Stomach (tissue), 4 donors: ENCODE data around the gene ZNF2.

Experiments
- EP300 ChIP-seq: sonication (generic); formaldehyde crosslinking; IDR thresholded peaks from one replicate; pipeline ENCODE4 v1.6.1; 2017; ENCODE audit warnings: antibody characterized with exemption
- POLR2A ChIP-seq, 4 donors: fragments of 450-650 bp; IDR thresholded peaks; one replicate each; pipeline ENCODE4 v1.6.1; 2016; ENCODE audit warnings: antibody characterized with exemption in 4 of 4, control low read depth in 2 of 4, mild to moderate bottlenecking in 1 of 4, moderate library complexity in 1 of 4
- POLR2AphosphoS5 ChIP-seq, 3 donors: sonication (generic); formaldehyde crosslinking; IDR thresholded peaks; one replicate each; pipeline ENCODE4 v1.6.1; 2016; ENCODE audit warnings: antibody characterized with exemption in 3 of 3
- TF ChIP-seq, protein P1 (sequence below), 7 experiments: fragments of 450-650 bp in 4 of 7; fragments of 200-600 bp in 3 of 7; sonication (generic) in 3 of 7; IDR thresholded peaks; one replicate each; pipeline ENCODE4 v1.5.1; 2016 to 2019; ENCODE audit warnings: antibody characterized with exemption in 7 of 7, control low read depth in 2 of 7, mild to moderate bottlenecking in 1 of 7

DNA sequence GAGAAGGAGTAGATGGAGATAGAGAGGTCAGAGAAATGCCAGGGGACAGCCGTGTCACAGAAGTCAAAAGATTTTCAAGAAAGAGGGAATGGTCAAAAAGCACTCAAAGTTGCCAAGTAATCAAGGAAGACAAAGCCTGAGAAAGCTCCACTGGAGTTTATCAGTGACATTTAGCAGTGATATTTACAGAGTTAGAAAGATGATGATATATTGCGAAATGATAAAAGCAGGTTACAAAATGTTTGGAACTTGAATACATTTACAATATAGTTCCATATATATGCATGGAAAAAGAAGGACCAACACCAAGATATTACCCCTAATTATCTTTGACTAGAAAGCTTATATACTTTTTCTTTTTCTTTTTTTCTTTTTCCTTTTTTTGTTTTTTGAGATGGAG lies 20.4 kb downstream of the ZNF2 start:
- TF ChIP-seq, protein P1, sequence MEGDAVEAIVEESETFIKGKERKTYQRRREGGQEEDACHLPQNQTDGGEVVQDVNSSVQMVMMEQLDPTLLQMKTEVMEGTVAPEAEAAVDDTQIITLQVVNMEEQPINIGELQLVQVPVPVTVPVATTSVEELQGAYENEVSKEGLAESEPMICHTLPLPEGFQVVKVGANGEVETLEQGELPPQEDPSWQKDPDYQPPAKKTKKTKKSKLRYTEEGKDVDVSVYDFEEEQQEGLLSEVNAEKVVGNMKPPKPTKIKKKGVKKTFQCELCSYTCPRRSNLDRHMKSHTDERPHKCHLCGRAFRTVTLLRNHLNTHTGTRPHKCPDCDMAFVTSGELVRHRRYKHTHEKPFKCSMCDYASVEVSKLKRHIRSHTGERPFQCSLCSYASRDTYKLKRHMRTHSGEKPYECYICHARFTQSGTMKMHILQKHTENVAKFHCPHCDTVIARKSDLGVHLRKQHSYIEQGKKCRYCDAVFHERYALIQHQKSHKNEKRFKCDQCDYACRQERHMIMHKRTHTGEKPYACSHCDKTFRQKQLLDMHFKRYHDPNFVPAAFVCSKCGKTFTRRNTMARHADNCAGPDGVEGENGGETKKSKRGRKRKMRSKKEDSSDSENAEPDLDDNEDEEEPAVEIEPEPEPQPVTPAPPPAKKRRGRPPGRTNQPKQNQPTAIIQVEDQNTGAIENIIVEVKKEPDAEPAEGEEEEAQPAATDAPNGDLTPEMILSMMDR (IDR thresholded peaks at IDR 0.05), result no peak
- no peak for TF ChIP-seq POLR2A (IDR thresholded peaks at IDR 0.05)
- TF ChIP-seq POLR2AphosphoS5 (IDR thresholded peaks at IDR 0.05), result no peak
- TF ChIP-seq EP300, result no peak
